ENCODE results near the gene NRM.
"Not testable (repeated sequence)": the region's sequence is repeated elsewhere in the genome, so short reads cannot be mapped to it uniquely, and the experiment has no call there.

Gene NRM, protein sequence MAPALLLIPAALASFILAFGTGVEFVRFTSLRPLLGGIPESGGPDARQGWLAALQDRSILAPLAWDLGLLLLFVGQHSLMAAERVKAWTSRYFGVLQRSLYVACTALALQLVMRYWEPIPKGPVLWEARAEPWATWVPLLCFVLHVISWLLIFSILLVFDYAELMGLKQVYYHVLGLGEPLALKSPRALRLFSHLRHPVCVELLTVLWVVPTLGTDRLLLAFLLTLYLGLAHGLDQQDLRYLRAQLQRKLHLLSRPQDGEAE

DNA sequence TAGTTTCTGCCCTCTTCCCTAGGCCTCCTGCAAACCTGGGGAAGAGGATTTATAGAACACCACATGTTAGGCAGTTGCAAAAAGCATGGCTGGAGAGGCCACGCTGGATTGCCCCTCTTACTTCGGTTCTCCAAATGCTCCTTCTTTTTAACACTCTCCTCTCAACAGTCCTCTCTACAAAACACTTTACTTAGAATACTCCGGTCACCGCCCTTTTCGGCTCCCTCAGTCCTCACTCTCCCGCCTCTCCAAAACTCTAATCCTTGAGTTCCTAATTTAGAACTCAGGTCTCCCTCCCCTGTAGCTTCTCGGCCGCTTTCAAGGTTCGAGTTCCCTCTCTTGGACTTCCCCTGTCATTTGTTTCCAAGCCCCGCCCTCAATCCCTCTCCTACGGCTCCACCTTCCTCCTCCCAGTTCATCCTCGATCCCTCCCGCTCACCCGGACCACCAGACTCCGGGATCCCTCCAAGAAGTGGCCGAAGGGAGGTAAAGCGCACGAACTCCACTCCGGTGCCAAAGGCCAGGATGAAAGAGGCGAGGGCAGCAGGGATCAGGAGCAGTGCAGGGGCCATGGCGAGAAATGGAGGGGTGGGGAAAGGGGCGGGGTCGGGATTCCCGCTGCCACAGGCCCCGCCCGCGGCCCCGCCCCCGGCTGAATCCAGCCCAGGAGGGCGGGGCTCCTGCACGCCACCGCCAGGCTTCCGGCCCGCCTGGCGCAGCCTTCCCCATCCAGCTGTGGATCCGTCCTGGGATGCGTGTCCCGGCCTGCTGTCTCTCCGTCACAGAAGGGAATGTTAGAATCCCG, at the start of gene NRM:
Gene NRM (minus strand): TSS at position 582 of the 805 bp plus-strand sequence. CDS start 10 bp downstream, at position 572.
- peak; percentile 67 for DNase-seq (ENCODE audit: low spot score)

- DNase-seq (ENCODE audit: low spot score), result no peak
Measured at GRCh38 chr6:30740540-30740870, 49.7 kb upstream of the NRM start.

DNA sequence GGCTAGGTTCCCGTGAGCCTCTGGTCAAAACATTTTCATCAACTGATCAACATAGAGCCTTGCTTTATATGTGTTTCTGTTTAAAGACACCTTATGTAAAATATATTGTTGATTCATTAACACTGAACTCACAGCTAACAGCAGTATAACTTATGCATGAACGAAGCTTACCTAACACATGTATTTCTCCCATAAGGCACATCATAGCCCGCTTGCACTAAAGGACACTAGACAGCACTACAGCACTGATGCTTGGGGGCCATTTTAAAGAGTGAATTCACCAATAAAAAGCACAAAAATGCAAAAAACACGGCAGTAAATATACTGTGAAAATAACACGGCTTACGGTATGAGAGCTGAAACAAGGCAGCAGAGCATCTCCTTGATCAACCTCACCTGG, 47.7 kb upstream of the NRM start:
- no peak for DNase-seq (ENCODE audit: low spot score)

DNA sequence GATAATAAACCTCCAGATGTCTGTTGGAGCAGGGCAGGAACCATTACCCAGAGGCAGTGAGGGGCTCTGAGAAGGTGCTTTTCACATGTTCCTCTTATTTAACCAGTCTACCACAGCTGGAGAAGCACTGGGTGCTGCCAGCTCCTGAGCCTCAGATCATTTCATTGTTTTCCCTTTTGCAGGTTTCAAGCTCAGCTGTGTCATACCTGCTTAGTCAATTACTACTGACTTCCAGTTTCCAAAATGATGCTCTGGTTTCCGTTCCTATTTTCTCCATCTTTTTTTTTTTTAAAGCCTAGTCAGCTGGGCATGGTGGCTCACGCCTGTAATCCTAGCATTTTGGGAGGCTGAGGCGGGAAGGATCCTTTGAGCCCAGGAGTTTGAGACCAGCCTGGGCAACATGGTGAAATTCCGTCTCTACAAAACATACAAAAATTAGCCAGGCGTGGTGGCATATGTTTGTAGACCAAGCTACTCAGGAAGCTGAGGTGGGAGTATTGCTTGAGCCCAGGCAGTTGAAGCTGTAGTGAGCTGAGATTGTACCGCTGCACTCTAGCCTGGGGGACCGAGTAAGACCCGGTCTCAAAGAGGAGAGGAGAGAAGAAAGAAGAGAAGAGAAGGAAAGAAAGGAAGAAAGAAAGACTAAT, 45.0 kb upstream of the NRM start:
- DNase-seq (ENCODE audit: low spot score), result no peak

- no peak for DNase-seq (ENCODE audit: low spot score)
Measured at GRCh38 chr6:30732237-30732943, 41.6 kb upstream of the NRM start.

- DNase-seq (ENCODE audit: low spot score), result peak; percentile 56
Measured at GRCh38 chr6:30730601-30731435, 40.0 kb upstream of the NRM start.

DNA sequence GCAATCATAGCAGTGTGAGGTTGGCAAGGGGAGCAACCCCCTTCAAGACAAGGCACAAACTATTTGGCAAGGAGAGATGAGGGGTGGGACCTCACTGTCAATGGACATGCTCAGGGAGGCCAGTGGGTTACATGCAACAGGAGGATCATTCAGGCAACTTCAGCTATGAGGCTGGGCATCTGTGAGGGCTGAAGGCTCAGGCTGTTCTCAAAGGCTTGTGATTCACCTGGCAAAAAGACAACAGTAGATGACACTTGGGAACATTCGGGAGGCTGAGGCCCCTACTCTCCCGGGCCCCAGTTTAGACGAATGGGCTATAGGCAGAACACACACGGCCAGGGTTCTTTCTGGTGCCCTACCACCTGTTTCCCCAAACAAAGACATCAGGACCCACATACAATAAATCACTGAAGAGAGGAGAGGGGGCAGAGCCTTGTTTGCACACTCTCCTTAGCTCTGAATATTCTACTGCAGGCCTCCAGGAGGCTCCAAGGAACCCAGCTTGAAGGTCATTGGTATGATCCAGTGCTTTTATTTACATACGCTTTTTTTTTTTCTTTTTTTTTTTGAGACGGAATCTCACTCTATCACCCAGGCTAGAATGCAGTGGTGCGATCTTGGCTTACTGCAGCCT, 37.3 kb upstream of the NRM start:
- DNase-seq (ENCODE audit: low spot score), result no peak

GRCh38 chr6:30726506-30727413, 36.0 kb upstream of the NRM start:
- no peak for DNase-seq (ENCODE audit: low spot score)

DNA sequence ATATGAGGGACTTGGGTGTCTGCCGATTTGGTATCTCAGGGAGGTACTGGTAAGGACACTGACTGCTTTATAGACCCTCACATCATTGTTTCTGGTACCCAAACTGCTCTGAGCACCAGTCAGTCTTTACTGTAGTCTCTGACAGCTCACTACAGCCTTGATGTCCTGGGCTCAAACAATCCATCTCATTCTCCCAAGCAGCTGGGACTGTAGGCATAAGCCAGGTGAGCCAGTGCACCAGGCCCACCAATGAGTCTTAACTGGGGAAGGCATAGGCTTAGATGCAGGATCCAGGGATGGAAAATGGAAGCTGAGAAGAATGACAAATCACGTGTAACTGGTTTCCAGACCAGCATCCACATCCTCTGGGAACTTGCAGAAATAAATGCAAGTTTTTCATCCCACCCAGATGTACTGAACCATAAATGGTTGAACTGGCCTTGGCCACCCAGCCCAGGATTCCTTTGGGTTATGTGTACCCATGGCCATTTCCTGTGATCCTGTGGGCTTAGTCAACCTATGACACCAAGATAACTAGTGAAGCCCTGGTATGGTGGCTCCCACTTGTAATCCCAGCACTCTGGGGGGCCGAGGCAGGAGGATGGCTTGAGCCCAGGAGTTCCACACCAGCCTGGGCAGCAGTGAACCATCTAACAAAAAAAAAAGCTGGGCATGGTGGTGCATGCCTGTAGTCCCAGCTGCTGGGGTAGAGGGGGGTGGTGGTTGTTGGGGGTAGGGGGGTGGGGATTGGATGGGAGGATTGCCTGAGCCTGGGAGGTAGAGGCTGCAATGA, 35.1 kb upstream of the NRM start:
- no peak for DNase-seq (ENCODE audit: low spot score)

DNA sequence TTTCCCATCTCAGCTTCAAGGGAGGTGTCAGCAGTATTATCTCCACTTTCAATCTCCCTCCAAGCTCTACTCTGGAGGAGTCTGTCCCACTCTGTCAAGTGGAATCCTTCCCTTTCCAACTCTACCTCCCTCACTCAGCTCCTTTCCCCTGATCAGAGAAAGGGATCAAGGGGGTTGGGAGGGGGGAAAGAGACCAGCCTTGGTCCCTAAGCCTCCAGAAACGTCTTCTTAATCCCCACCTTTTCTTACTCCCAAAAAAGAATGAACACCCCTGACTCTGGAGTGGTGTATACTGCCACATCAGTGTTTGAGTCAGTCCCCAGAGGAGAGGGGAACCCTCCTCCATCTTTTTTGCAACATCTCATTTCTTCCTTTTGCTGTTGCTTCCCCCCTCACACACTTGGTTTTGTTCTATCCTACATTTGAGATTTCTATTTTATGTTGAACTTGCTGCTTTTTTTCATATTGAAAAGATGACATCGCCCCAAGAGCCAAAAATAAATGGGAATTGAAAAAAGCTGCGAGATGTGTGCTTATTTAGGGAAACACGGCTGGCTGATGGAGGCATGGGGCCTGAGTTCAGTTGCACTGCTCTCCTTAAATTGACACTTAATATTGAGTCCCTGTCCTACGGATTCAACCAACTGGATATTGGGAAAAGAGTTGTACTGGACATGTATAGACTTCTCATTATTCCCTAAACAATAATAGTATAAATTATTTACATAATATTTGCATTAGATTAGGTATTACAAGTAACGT, 34.3 kb upstream of the NRM start:
- DNase-seq (ENCODE audit: low spot score), result no peak

DNA sequence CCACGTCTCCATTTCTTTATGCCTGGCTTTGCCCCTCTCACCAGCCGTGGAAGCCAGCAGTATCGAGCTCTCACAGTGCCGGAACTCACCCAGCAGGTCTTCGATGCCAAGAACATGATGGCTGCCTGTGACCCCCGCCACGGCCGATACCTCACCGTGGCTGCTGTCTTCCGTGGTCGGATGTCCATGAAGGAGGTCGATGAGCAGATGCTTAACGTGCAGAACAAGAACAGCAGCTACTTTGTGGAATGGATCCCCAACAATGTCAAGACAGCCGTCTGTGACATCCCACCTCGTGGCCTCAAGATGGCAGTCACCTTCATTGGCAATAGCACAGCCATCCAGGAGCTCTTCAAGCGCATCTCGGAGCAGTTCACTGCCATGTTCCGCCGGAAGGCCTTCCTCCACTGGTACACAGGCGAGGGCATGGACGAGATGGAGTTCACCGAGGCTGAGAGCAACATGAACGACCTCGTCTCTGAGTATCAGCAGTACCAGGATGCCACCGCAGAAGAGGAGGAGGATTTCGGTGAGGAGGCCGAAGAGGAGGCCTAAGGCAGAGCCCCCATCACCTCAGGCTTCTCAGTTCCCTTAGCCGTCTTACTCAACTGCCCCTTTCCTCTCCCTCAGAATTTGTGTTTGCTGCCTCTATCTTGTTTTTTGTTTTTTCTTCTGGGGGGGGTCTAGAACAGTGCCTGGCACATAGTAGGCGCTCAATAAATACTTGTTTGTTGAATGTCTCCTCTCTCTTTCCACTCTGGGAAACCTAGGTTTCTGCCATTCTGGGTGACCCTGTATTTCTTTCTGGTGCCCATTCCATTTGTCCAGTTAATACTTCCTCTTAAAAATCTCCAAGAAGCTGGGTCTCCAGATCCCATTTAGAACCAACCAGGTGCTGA, 33.3 kb upstream of the NRM start:
- not testable (repeated sequence) for DNase-seq (ENCODE audit: low spot score)

DNA sequence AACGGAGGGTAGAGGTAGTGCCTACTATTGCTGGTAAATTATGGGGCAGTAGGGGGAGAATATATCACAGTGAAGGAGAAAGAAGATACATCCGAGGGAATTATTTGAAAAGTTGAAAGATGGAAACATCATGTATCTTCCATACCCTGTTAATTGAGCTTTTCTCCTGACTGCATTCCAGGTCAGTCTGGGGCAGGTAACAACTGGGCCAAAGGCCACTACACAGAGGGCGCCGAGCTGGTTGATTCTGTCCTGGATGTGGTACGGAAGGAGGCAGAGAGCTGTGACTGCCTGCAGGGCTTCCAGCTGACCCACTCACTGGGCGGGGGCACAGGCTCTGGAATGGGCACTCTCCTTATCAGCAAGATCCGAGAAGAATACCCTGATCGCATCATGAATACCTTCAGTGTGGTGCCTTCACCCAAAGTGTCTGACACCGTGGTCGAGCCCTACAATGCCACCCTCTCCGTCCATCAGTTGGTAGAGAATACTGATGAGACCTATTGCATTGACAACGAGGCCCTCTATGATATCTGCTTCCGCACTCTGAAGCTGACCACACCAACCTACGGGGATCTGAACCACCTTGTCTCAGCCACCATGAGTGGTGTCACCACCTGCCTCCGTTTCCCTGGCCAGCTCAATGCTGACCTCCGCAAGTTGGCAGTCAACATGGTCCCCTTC, 32.5 kb upstream of the NRM start:
- DNase-seq (ENCODE audit: low spot score), result not testable (repeated sequence)

- peak; percentile 91 for DNase-seq (ENCODE audit: low spot score)
Measured at GRCh38 chr6:30722280-30723112, 31.7 kb upstream of the NRM start.

- not testable (repeated sequence) for DNase-seq (ENCODE audit: low spot score)
Measured at GRCh38 chr6:30722025-30722279, 31.2 kb upstream of the NRM start.

DNA sequence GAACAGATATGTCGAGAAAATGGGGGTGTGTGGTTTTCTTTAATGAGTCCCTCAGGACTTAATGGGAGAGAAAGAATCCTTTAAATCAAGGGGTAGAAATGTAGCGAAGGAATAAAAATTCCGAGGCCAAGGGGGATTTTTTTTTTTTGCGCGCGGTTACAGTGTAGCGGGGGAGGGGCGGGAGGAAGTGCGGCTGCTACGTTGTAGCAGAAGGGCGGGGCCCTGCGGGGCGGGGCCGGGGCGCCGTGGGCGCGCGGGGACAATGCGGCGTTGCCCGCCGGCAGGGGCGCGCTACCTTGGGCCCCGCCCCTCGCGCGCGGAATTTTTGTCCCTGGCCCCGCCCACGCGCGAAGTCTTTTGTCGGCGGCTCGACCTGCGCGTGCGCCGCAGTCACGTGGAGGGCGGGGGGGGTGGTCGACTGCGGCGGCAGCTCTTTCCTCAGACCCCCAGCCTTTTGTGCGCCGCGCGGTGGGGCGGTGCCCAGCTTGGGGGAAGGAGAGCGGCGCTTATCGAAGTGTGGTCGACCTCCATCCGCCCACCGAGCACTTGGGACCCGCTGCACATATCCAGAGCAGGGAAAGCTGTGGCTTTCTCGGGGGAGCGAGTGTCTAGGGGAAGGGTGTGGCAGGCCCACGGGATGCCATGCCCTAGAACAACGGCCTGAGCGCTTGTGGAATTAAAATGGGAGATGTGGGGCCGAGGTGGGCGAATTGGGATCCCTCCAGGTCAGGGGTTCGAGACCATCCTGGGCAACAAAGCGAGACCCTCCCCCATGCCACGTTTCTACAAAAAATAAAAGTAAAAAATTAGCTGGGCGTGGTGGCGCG, 30.6 kb upstream of the NRM start:
- DNase-seq (ENCODE audit: low spot score), result peak; percentile 85
